ENCODE measurements around the gene SSBP4.

DNA sequence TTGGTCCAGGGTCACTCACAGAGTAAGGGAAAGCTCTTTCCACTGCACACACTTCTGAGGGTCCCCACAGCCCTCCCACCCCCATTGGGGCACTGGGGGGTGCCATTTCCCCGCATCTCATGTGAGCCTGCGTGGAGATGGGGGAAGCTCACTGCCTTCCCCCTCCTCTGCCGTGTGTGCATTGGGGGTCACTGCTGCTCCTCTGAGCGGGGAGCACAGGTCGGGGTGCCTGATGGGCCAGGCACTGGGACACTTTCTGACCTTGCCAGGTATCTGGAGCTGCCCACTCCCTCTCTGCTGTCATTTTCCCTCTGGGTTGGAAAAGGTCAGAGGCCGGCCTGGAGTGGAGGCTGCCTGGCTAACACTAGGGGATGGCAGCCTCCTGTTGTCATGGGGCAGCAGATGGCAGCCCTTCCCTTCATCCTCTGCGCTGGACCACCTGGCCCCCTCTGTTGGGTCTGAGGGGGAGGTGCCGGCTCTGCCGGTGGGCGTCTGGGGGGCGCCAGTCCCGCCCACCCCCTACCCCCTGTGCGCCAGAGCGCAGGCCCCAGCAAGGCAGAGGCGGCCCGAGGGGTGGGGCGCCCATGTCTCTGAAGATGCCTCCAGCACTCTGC lies 9.1 kb downstream of the SSBP4 start:
- no peak for TF ChIP-seq CTCF (IDR thresholded peaks at IDR 0.05)
- TF ChIP-seq POLR2A (IDR thresholded peaks at IDR 0.05), result no peak
